H9 (cell line): ENCODE data around the gene GRIP1. TPM values are rescaled to one million over a fixed set of nuclear protein-coding genes. Genes with fewer than 3 reads are reported as not detected.

Experiments used
- DNase-seq: peaks from one replicate; pipeline ENCODE4 v3.0.0-alpha.2; 2017
- H2AFZ ChIP-seq: one replicate; pipeline ENCODE4 v1.6.1; 2013; ENCODE audit warnings: mild to moderate bottlenecking, low read length, control low read depth, moderate library complexity
- H2AK5ac ChIP-seq: 2 replicates; pipeline ENCODE4 v1.6.1; 2013; ENCODE audit warnings: low read length, control low read depth, mixed read lengths; ENCODE audit not compliant: insufficient read length
- H2BK120ac ChIP-seq: one replicate; pipeline ENCODE4 v1.6.1; 2013; ENCODE audit warnings: low read depth, mild to moderate bottlenecking, low read length, control low read depth, inconsistent platforms; ENCODE audit not compliant: poor library complexity, severe bottlenecking
- H2BK12ac ChIP-seq: 2 replicates; pipeline ENCODE4 v1.6.1; 2013; ENCODE audit warnings: low read length, control low read depth, mixed read lengths, low read depth; ENCODE audit not compliant: insufficient read length
- H2BK15ac ChIP-seq: 2 replicates; pipeline ENCODE4 v1.6.1; 2013; ENCODE audit warnings: low read depth, low read length, control low read depth
- H2BK20ac ChIP-seq: one replicate; pipeline ENCODE4 v1.6.1; 2013; ENCODE audit warnings: low read depth, mild to moderate bottlenecking, low read length, control low read depth, inconsistent platforms; ENCODE audit not compliant: poor library complexity, severe bottlenecking
- H2BK5ac ChIP-seq: 2 replicates; pipeline ENCODE4 v1.6.1; 2013; ENCODE audit warnings: low read length, control low read depth, mixed read lengths; ENCODE audit not compliant: insufficient read length
- H3K14ac ChIP-seq: 2 replicates; pipeline ENCODE4 v1.6.1; 2013; ENCODE audit warnings: low read length, control low read depth; ENCODE audit not compliant: insufficient read depth
- H3K18ac ChIP-seq: 2 replicates; pipeline ENCODE4 v1.6.1; 2013; ENCODE audit warnings: low read depth, mild to moderate bottlenecking, mixed read lengths, low read length, control low read depth; ENCODE audit not compliant: insufficient read length
- H3K23ac ChIP-seq: 2 replicates; pipeline ENCODE4 v1.6.1; 2013; ENCODE audit warnings: low read length, control low read depth, mixed read lengths, low read depth; ENCODE audit not compliant: insufficient read length
- H3K23me2 ChIP-seq: 2 replicates; pipeline ENCODE4 v1.6.1; 2013; ENCODE audit warnings: low read depth, mild to moderate bottlenecking, mixed read lengths, low read length, control low read depth; ENCODE audit not compliant: insufficient read length, poor library complexity, severe bottlenecking
- H3K27ac ChIP-seq: 2 replicates; pipeline ENCODE4 v1.5.1; 2013; ENCODE audit warnings: low read length, control low read depth, mixed read lengths, low read depth; ENCODE audit not compliant: insufficient read length
- H3K27me3 ChIP-seq: 2 replicates; pipeline ENCODE4 v1.6.1; 2013; ENCODE audit warnings: low read length, control low read depth, inconsistent platforms; ENCODE audit not compliant: insufficient read depth
- H3K4ac ChIP-seq: 2 replicates; pipeline ENCODE4 v1.6.1; 2013; ENCODE audit warnings: low read depth, mild to moderate bottlenecking, control low read depth, inconsistent platforms, low read length, moderate library complexity
- H3K4me1 ChIP-seq: 2 replicates; pipeline ENCODE4 v1.6.1; 2013; ENCODE audit warnings: low read length, control low read depth, inconsistent platforms; ENCODE audit not compliant: insufficient read depth
- H3K4me2 ChIP-seq: 2 replicates; pipeline ENCODE4 v1.6.1; 2013; ENCODE audit warnings: low read length, control low read depth, mixed read lengths; ENCODE audit not compliant: insufficient read length, insufficient read depth
- H3K56ac ChIP-seq: 2 replicates; pipeline ENCODE4 v1.6.1; 2013; ENCODE audit warnings: low read depth, mild to moderate bottlenecking, mixed read lengths, low read length, control low read depth; ENCODE audit not compliant: insufficient read length
- H3K79me1 ChIP-seq: 2 replicates; pipeline ENCODE4 v1.6.1; 2013; ENCODE audit warnings: low read depth, mild to moderate bottlenecking, moderate library complexity, low read length, control low read depth, inconsistent platforms; ENCODE audit not compliant: insufficient read depth, poor library complexity, severe bottlenecking
- H3K79me2 ChIP-seq: 2 replicates; pipeline ENCODE4 v1.6.1; 2013; ENCODE audit warnings: low read length, control low read depth, inconsistent platforms; ENCODE audit not compliant: insufficient read depth
- H3K9ac ChIP-seq: 2 replicates; pipeline ENCODE4 v1.6.1; 2013; ENCODE audit warnings: low read length, control low read depth, mixed read lengths; ENCODE audit not compliant: insufficient read length; ENCODE audit errors: extremely low read depth
- H3K9me3 ChIP-seq: one replicate; pipeline ENCODE4 v1.6.1; 2013; ENCODE audit warnings: low read depth, low read length, inconsistent platforms; ENCODE audit not compliant: control insufficient read depth
- H3T11ph ChIP-seq: one replicate; pipeline ENCODE4 v1.6.1; 2013; ENCODE audit warnings: mild to moderate bottlenecking, low read length, control low read depth, inconsistent platforms
- H4K20me1 ChIP-seq: one replicate; pipeline ENCODE4 v1.6.1; 2013; ENCODE audit not compliant: control insufficient read depth, insufficient read length, insufficient read depth
- H4K5ac ChIP-seq: 2 replicates; pipeline ENCODE4 v1.6.1; 2013; ENCODE audit warnings: low read depth, mild to moderate bottlenecking, mixed read lengths, low read length, control low read depth; ENCODE audit not compliant: insufficient read length
- H4K8ac ChIP-seq: replicated peaks from 2 replicates; pipeline ENCODE4 v1.6.1; 2013; ENCODE audit warnings: low read length, control low read depth, mixed read lengths, low read depth; ENCODE audit not compliant: insufficient read length
- H4K91ac ChIP-seq: 2 replicates; pipeline ENCODE4 v1.6.1; 2013; ENCODE audit warnings: low read depth, mild to moderate bottlenecking, moderate library complexity, mixed read lengths, low read length, control low read depth; ENCODE audit not compliant: insufficient read length
- H3K27ac Mint-ChIP-seq, 3 experiments: 2 replicates in 2 of 3; 3 replicates in 1 of 3; pipeline ENCODE4 v1.8.0; 2020 to 2021; ENCODE audit warnings: mixed read lengths in 3 of 3, mild to moderate bottlenecking in 1 of 3, moderate library complexity in 1 of 3
- H3K27me3 Mint-ChIP-seq: 2 replicates; pipeline ENCODE4 v1.8.0; 2021; ENCODE audit warnings: low read depth, mild to moderate bottlenecking, moderate library complexity, mixed read lengths
- H3K36me3 Mint-ChIP-seq, 3 experiments: 2 replicates in 2 of 3; 3 replicates in 1 of 3; pipeline ENCODE4 v1.8.0; 2020 to 2021; ENCODE audit warnings: low read depth in 3 of 3, mixed read lengths in 3 of 3; ENCODE audit not compliant: insufficient read depth in 1 of 3
- H3K4me1 Mint-ChIP-seq, 2 experiments: 2 replicates each; pipeline ENCODE4 v1.8.0; 2020; ENCODE audit warnings: mixed read lengths in 2 of 2
- H3K4me3 Mint-ChIP-seq, 2 experiments: 2 replicates in 1 of 2; 3 replicates in 1 of 2; pipeline ENCODE4 v1.8.0; 2020 to 2021; ENCODE audit warnings: mild to moderate bottlenecking in 2 of 2, mixed read lengths in 2 of 2, moderate library complexity in 1 of 2
- H3K9me3 Mint-ChIP-seq, 2 experiments: 2 replicates in 1 of 2; 3 replicates in 1 of 2; pipeline ENCODE4 v1.8.0; 2020; ENCODE audit warnings: mild to moderate bottlenecking in 2 of 2, mixed read lengths in 2 of 2, moderate library complexity in 1 of 2
- WGBS: extraction: QIAGEN DNeasy Blood & Tissue Kit; methylation state at CpG from one replicate; pipeline ENCODE4 v1.1.7; 2013; ENCODE audit warnings: missing lambda C conversion rate, low lambda C conversion rate, mixed read lengths; ENCODE audit not compliant: insufficient read length; ENCODE audit errors: extremely low coverage; 5-methylcytosine and 5-hydroxymethylcytosine counted together
- total RNA-seq: library from RNA; stranded (reverse); gene quantifications from 2 replicates; pipeline ENCODE4 v1.2.1, GENCODE V29; 2021
- TF ChIP-seq, protein P1 (sequence below): fragments of 200-600 bp; sonication (generic); conservative IDR thresholded peaks from 3 replicates; pipeline ENCODE4 v1.8.0; 2021; ENCODE audit warnings: antibody characterized with exemption, mild to moderate bottlenecking

Gene GRIP1
- total RNA-seq, 1 experiment from 2014 or later: 19.5 TPM

DNA sequence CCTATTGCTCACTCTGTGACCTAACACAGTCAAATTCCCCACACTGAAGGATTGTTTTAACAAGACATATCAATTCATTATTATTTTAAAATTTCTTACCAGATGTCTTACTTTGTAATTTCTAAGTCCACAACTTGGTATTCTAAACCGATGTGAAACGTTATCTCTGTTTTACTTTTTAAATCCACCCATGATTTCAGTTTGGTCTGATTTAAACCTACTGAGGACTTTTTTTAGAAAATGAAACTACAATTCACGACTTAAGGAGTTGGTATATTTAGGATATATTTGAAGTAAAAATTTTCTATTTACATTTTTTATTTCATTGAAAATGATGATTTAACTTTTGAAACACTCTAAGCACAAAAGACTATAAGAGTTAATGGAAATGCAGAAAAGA lies 35.1 kb upstream of the GRIP1 start:
- no peak overlapping the region for H2BK15ac ChIP-seq
- no peaks in the 10 kb centered on the region for H3K9me3 ChIP-seq
- H3K23ac ChIP-seq: no peak overlapping the region
- WGBS: no CpG with 5 or more reads among the region's 3 CpGs
- no peak overlapping the region for H4K8ac ChIP-seq
- H3K27me3 Mint-ChIP-seq: no peaks in the 10 kb centered on the region
- H3K4me2 ChIP-seq: no peak overlapping the region
- H2AK5ac ChIP-seq: no peak overlapping the region
- no peak overlapping the region for H3T11ph ChIP-seq
- no peak for DNase-seq
- H4K20me1 ChIP-seq: no peaks in the 10 kb centered on the region
- no peak overlapping the region for H3K14ac ChIP-seq
- H3K23me2 ChIP-seq: no peaks in the 10 kb centered on the region
- H3K4ac ChIP-seq: no peak overlapping the region
- peaks cover 0 to 4% of the 10 kb centered on the region in 2 experiments; a peak in 2 of 5 replicates for H3K9me3 Mint-ChIP-seq
- no peak overlapping the region for H3K56ac ChIP-seq
- H4K91ac ChIP-seq: no peak overlapping the region
- no peak overlapping the region for H2BK120ac ChIP-seq
- no peaks in the 10 kb centered on the region for H3K27me3 ChIP-seq
- H3K4me1 ChIP-seq: no peaks in the 10 kb centered on the region
- no peak overlapping the region for H3K27ac Mint-ChIP-seq
- no peak overlapping the region for H2BK5ac ChIP-seq
- H3K79me1 ChIP-seq: no peaks in the 10 kb centered on the region
- H3K36me3 Mint-ChIP-seq: no peaks in the 10 kb centered on the region; a peak in 1 of 7 replicates
- 0 out of 4 replicates have a peak, but pooled peaks cover 0 to 3% of the 10 kb centered on the region in 2 experiments for H3K4me1 Mint-ChIP-seq
- no peaks in the 10 kb centered on the region for H3K79me2 ChIP-seq
- no peak overlapping the region for H2AFZ ChIP-seq
- H3K27ac ChIP-seq: no peak overlapping the region
- no peak overlapping the region for H3K18ac ChIP-seq
- H2BK12ac ChIP-seq: no peak overlapping the region
- no peak overlapping the region for H3K4me3 Mint-ChIP-seq
- no peak overlapping the region for H3K9ac ChIP-seq
- no peak overlapping the region for H4K5ac ChIP-seq
- TF ChIP-seq, protein P1, sequence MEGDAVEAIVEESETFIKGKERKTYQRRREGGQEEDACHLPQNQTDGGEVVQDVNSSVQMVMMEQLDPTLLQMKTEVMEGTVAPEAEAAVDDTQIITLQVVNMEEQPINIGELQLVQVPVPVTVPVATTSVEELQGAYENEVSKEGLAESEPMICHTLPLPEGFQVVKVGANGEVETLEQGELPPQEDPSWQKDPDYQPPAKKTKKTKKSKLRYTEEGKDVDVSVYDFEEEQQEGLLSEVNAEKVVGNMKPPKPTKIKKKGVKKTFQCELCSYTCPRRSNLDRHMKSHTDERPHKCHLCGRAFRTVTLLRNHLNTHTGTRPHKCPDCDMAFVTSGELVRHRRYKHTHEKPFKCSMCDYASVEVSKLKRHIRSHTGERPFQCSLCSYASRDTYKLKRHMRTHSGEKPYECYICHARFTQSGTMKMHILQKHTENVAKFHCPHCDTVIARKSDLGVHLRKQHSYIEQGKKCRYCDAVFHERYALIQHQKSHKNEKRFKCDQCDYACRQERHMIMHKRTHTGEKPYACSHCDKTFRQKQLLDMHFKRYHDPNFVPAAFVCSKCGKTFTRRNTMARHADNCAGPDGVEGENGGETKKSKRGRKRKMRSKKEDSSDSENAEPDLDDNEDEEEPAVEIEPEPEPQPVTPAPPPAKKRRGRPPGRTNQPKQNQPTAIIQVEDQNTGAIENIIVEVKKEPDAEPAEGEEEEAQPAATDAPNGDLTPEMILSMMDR: no peak
- H2BK20ac ChIP-seq: no peak overlapping the region
